Ascending aorta (tissue), 2 donors: ENCODE measurements around the gene ACP6. TPM values are rescaled to one million over a fixed set of nuclear protein-coding genes. Genes with fewer than 3 reads are reported as not detected.
"Not testable (repeated sequence)": the region's sequence is repeated elsewhere in the genome, so short reads cannot be mapped to it uniquely, and the experiment has no call there.

Source experiments
- DNase-seq, 2 donors: peaks; one replicate each; pipeline ENCODE4 v3.0.0-alpha.2; 2019; ENCODE audit warnings: low spot score in 2 of 2
- H3K27ac ChIP-seq, 2 donors: fragments of 200-600 bp; sonication (generic); one replicate each; pipeline ENCODE4 v1.5.1; 2016 to 2017; ENCODE audit warnings: mild to moderate bottlenecking in 1 of 2
- H3K27me3 ChIP-seq: fragments of 200-600 bp; sonication (generic); one replicate; pipeline ENCODE4 v1.5.1; 2017
- H3K36me3 ChIP-seq, 2 donors: fragments of 200-600 bp; sonication (generic); one replicate each; pipeline ENCODE4 v1.5.1; 2016
- H3K4me1 ChIP-seq, 2 donors: fragments of 200-600 bp; sonication (generic); one replicate each; pipeline ENCODE4 v1.5.1; 2016 to 2017; ENCODE audit warnings: mild to moderate bottlenecking in 1 of 2
- H3K4me3 ChIP-seq, 2 donors: fragments of 200-600 bp; sonication (generic); one replicate each; pipeline ENCODE4 v1.5.1; 2016 to 2017; ENCODE audit warnings: mild to moderate bottlenecking in 1 of 2
- H3K9me3 ChIP-seq, 2 donors: fragments of 200-600 bp; sonication (generic); one replicate each; pipeline ENCODE4 v1.5.1; 2016
- CTCF ChIP-seq, 3 experiments: fragments of 200-600 bp in 2 of 3; fragments of 450-650 bp in 1 of 3; sonication (generic) in 2 of 3; IDR thresholded peaks; one replicate each; pipeline ENCODE4 v1.5.1; 2016 to 2019; ENCODE audit warnings: antibody characterized with exemption in 3 of 3, mild to moderate bottlenecking in 1 of 3, moderate library complexity in 1 of 3
- intact Hi-C: fragments of 100-400 bp; cut with DNase I; formaldehyde crosslinking; loops from one replicate; pipeline ENCODE4 v1.15.1; 2023
- total RNA-seq: library from RNA; depleted of rRNA; stranded (reverse); fragments of >200 nt; gene quantifications from one replicate; pipeline ENCODE4 v1.1.0, GENCODE V29; 2016

The ACP6 gene
- total RNA-seq, 1 donor from 2014 or later = 7.5 TPM

- Histone ChIP-seq H3K4me1 (no peaks in the 10 kb centered on the region), H3K4me3 (no peak overlapping the region), H3K36me3 (no peaks in the 10 kb centered on the region), H3K27ac (no peak overlapping the region), H3K27me3 (no peaks in the 10 kb centered on the region), H3K9me3 (no peaks in the 10 kb centered on the region)
- intact Hi-C loops = no loop called here
- no peak for DNase-seq
- TF ChIP-seq CTCF (IDR thresholded peaks at IDR 0.05) = no peak
Observed at GRCh38 chr1:147712605-147713004, 42.3 kb upstream of the ACP6 start.

GRCh38 chr1:147700042-147701006 is 30.0 kb upstream of the ACP6 start:
- peak; percentile 40 to 80 (median 72) for TF ChIP-seq CTCF (IDR thresholded peaks at IDR 0.05)
- DNase-seq = peak in 1 of 2 donors; percentile 68
- H3K27ac ChIP-seq = no peak overlapping the region
- H3K36me3 ChIP-seq = no peaks in the 10 kb centered on the region
- H3K4me3 ChIP-seq = no peak overlapping the region
- intact Hi-C loops = no loop called here
- no peaks in the 10 kb centered on the region for H3K4me1 ChIP-seq
- H3K27me3 ChIP-seq = no peaks in the 10 kb centered on the region
- no peaks in the 10 kb centered on the region for H3K9me3 ChIP-seq

- Histone ChIP-seq H3K4me3 (no peak overlapping the region), H3K27me3 (no peaks in the 10 kb centered on the region), H3K36me3 (no peaks in the 10 kb centered on the region), H3K9me3 (no peaks in the 10 kb centered on the region), H3K4me1 (no peaks in the 10 kb centered on the region), H3K27ac (no peak overlapping the region)
- intact Hi-C loops = no loop called here
- no peak for TF ChIP-seq CTCF (IDR thresholded peaks at IDR 0.05)
- DNase-seq = no peak
Observed at GRCh38 chr1:147699686-147700041, 29.3 kb upstream of the ACP6 start.

GRCh38 chr1:147683163-147683763 is 12.9 kb upstream of the ACP6 start:
- Histone ChIP-seq H3K27ac (no peak overlapping the region), H3K9me3 (peaks cover 6 to 10% of the 10 kb centered on the region in 2 donors), H3K4me1 (no peaks in the 10 kb centered on the region), H3K4me3 (no peak overlapping the region), H3K27me3 (no peaks in the 10 kb centered on the region), H3K36me3 (no peaks in the 10 kb centered on the region)
- TF ChIP-seq CTCF (IDR thresholded peaks at IDR 0.05) = no peak
- DNase-seq = no peak
- intact Hi-C loops = no loop called here

- DNase-seq, intact Hi-C loops, H3K4me3 ChIP-seq, H3K27me3 ChIP-seq, H3K4me1 ChIP-seq, H3K27ac ChIP-seq, H3K36me3 ChIP-seq: not testable (repeated sequence)
- H3K9me3 ChIP-seq = peaks cover 6 to 17% of the 10 kb centered on the region in 2 donors
Observed at GRCh38 chr1:147680608-147681235, 10.4 kb upstream of the ACP6 start.

- H3K4me1 ChIP-seq, H3K36me3 ChIP-seq, H3K27ac ChIP-seq, H3K4me3 ChIP-seq, intact Hi-C loops, H3K27me3 ChIP-seq, DNase-seq: not testable (repeated sequence)
- H3K9me3 ChIP-seq = peaks cover 6 to 16% of the 10 kb centered on the region in 2 donors
Observed at GRCh38 chr1:147677681-147678080, 7.4 kb upstream of the ACP6 start.
